KMS-11 (cell line): ENCODE results near the gene TMEM176B.

Source experiments
- H2AFZ ChIP-seq: fragments of 200-600 bp; sonication (generic); 2 replicates; pipeline ENCODE4 v1.6.1; 2016; ENCODE audit warnings: antibody characterized with exemption, mixed run types, low read depth
- H3K27ac ChIP-seq: fragments of 200-600 bp; sonication (generic); 2 replicates; pipeline ENCODE4 v1.6.1; 2016; ENCODE audit warnings: mild to moderate bottlenecking, mixed run types
- H3K27me3 ChIP-seq: fragments of 200-600 bp; sonication (generic); 2 replicates; pipeline ENCODE4 v1.6.1; 2017; ENCODE audit warnings: mild to moderate bottlenecking, low read depth, mixed run types, moderate library complexity; ENCODE audit not compliant: insufficient read depth
- H3K36me3 ChIP-seq: fragments of 200-600 bp; sonication (generic); 2 replicates; pipeline ENCODE4 v1.6.1; 2017; ENCODE audit warnings: mild to moderate bottlenecking, mixed run types; ENCODE audit not compliant: insufficient read depth
- H3K4me1 ChIP-seq: fragments of 200-600 bp; sonication (generic); 2 replicates; pipeline ENCODE4 v1.6.1; 2016; ENCODE audit warnings: mild to moderate bottlenecking, low read depth, mixed run types; ENCODE audit not compliant: poor library complexity, severe bottlenecking
- H3K4me2 ChIP-seq: fragments of 200-600 bp; sonication (generic); 2 replicates; pipeline ENCODE4 v1.7.0; 2016; ENCODE audit warnings: mild to moderate bottlenecking, mixed run types
- H3K4me3 ChIP-seq: fragments of 200-600 bp; sonication (generic); IDR thresholded peaks from 2 replicates; pipeline ENCODE4 v1.6.1; 2017; ENCODE audit warnings: low read depth, low read length, mixed read lengths; ENCODE audit not compliant: insufficient read depth
- H3K79me2 ChIP-seq: fragments of 200-600 bp; sonication (generic); 2 replicates; pipeline ENCODE4 v1.6.1; 2016; ENCODE audit warnings: low read depth, mixed run types; ENCODE audit not compliant: insufficient read depth
- H3K9ac ChIP-seq: fragments of 200-600 bp; sonication (generic); 2 replicates; pipeline ENCODE4 v1.6.1; 2016; ENCODE audit warnings: mild to moderate bottlenecking, mixed run types
- H4K20me1 ChIP-seq: fragments of 200-600 bp; sonication (generic); 2 replicates; pipeline ENCODE4 v1.6.1; 2016; ENCODE audit warnings: mild to moderate bottlenecking, mixed run types; ENCODE audit not compliant: insufficient read depth
- CTCF ChIP-seq: fragments of 200-600 bp; sonication (generic); conservative IDR thresholded peaks from 2 replicates; pipeline ENCODE4 v1.6.1; 2017; ENCODE audit warnings: low read depth, mild to moderate bottlenecking, antibody characterized with exemption, low read length, moderate library complexity, mixed read lengths

The TMEM176B gene

GRCh38 chr7:150842018-150842417, 41.9 kb upstream of the TMEM176B start:
- H3K4me1 ChIP-seq = no peaks in the 10 kb centered on the region
- H4K20me1 ChIP-seq = no peaks in the 10 kb centered on the region
- no peak overlapping the region for H3K4me3 ChIP-seq
- H3K27ac ChIP-seq = no peak overlapping the region
- H2AFZ ChIP-seq = no peak overlapping the region
- H3K36me3 ChIP-seq = no peaks in the 10 kb centered on the region
- no peak overlapping the region for H3K9ac ChIP-seq
- H3K79me2 ChIP-seq = no peaks in the 10 kb centered on the region
- no peak for TF ChIP-seq CTCF
- H3K4me2 ChIP-seq = no peak overlapping the region
- H3K27me3 ChIP-seq = no peaks in the 10 kb centered on the region

DNA sequence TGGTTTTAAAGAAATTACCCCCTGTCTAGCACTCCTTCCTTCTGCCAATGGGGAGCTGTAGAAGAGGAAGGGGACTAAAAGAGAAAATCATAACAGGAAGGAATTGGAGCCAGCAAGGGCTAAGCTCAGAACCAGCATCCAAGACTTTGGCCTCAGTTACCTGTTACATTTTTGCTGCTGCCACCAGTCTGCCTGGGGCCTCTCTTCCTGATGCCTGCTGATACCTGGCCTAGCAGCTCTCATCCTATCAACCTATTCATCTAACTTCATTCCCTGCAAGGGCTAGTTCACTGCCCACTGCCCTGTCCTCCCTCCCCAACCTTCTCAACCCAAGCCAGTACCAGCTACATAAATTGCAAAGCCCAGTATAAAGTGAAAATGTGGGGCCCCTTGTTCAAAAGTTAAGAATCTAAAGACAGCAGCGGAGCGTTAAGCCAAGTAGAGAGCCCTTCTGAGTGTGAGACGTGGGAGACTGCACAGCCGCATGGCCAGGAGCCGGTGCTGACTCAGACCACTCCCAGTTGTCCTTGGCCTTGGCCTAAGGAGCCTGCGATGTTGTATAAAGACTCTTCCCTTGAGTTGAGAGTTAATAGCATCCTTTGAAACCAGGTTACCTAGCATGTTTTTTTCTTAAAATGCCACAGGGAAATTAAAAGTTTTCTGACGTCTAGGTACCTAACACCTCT, 38.9 kb upstream of the TMEM176B start:
- no peak overlapping the region for H3K27ac ChIP-seq
- H3K4me2 ChIP-seq = no peak overlapping the region
- no peaks in the 10 kb centered on the region for H3K27me3 ChIP-seq
- H3K79me2 ChIP-seq = no peaks in the 10 kb centered on the region
- no peaks in the 10 kb centered on the region for H4K20me1 ChIP-seq
- H3K9ac ChIP-seq = no peak overlapping the region
- no peak overlapping the region for H2AFZ ChIP-seq
- no peak overlapping the region for H3K4me3 ChIP-seq
- H3K36me3 ChIP-seq = no peaks in the 10 kb centered on the region
- no peak for TF ChIP-seq CTCF
- no peaks in the 10 kb centered on the region for H3K4me1 ChIP-seq

GRCh38 chr7:150835702-150836280, 35.6 kb upstream of the TMEM176B start:
- H3K27me3 ChIP-seq = no peaks in the 10 kb centered on the region
- H3K27ac ChIP-seq = no peak overlapping the region
- H4K20me1 ChIP-seq = no peaks in the 10 kb centered on the region
- no peaks in the 10 kb centered on the region for H3K4me1 ChIP-seq
- no peak for TF ChIP-seq CTCF
- H3K4me3 ChIP-seq = no peak overlapping the region
- H3K9ac ChIP-seq = no peak overlapping the region
- no peak overlapping the region for H2AFZ ChIP-seq
- H3K36me3 ChIP-seq = no peaks in the 10 kb centered on the region
- no peak overlapping the region for H3K4me2 ChIP-seq
- H3K79me2 ChIP-seq = no peaks in the 10 kb centered on the region

DNA sequence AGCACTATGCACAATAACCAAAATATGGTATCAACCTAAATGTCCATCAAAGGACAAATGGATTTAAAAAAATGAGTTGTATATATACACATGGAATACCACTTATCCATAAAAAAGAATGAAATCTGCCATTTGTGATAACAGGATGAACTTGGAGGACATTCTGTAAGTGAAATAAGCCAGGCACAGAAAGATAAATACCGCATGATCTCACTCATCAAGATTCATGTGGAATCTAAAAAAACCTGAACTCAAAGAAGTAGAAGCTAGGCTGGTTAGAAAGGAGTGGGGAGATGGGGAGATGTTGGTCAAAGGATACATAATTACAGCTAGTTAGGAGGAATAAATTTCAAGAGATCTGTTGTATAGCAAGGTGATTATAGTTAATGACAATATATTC, 34.9 kb upstream of the TMEM176B start:
- H3K79me2 ChIP-seq = no peaks in the 10 kb centered on the region

More for the DNA sequence above, 34.9 kb upstream of the TMEM176B start:
- no peaks in the 10 kb centered on the region for H3K27me3 ChIP-seq
- no peak overlapping the region for H3K9ac ChIP-seq
- H3K36me3 ChIP-seq = no peaks in the 10 kb centered on the region
- no peaks in the 10 kb centered on the region for H4K20me1 ChIP-seq
- no peak overlapping the region for H3K27ac ChIP-seq
- H3K4me3 ChIP-seq = no peak overlapping the region
- no peaks in the 10 kb centered on the region for H3K4me1 ChIP-seq
- H3K4me2 ChIP-seq = no peak overlapping the region
- no peak overlapping the region for H2AFZ ChIP-seq
- no peak for TF ChIP-seq CTCF
